Measurements from ENCODE around the gene GALR1.

Gene GALR1

DNA sequence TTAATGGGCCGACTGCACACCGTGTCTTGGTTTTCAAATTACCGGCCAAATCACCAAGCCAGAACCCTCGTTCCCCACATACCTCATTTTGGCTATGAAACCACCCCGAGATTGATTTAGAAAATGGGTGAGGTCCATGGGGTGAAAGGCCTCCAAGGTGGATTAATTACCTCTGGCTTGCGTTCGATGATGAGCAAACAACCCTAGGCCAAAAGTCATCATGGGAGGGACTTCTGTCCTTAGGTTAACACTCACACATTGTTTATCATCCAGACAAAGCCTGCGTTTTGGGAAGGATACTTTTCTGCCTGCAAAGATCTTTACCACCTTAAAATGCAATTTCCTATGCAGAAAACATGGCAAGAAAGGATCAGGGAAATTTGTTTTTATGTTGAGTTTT, 48.5 kb downstream of the GALR1 start:
- Histone ChIP-seq H3K27ac (ENCODE audit: low read depth, low read length) (no peak overlapping the region), H3K36me3 (ENCODE audit: insufficient read depth, low read length) (no peaks in the 10 kb centered on the region), H3K27me3 (ENCODE audit: insufficient read depth, low read length) (no peaks in the 10 kb centered on the region), H3K9ac (ENCODE audit: low read depth, low read length) (no peak overlapping the region), H3K4me1 (ENCODE audit: insufficient read depth, low read length) (no peaks in the 10 kb centered on the region), H3K9me3 (ENCODE audit: insufficient read depth, low read depth, low read length) (no peaks in the 10 kb centered on the region), H3K4me3 (ENCODE audit: low read length) (no peak overlapping the region)
- 83% methylated on average over 7 of the region's 8 CpGs for WGBS

- Histone ChIP-seq H3K27me3 (ENCODE audit: insufficient read depth, low read length) (no peaks in the 10 kb centered on the region), H3K4me3 (ENCODE audit: low read length) (no peak overlapping the region), H3K4me1 (ENCODE audit: insufficient read depth, low read length) (no peaks in the 10 kb centered on the region), H3K27ac (ENCODE audit: low read depth, low read length) (no peak overlapping the region), H3K9ac (ENCODE audit: low read depth, low read length) (no peak overlapping the region), H3K9me3 (ENCODE audit: insufficient read depth, low read depth, low read length) (no peaks in the 10 kb centered on the region), H3K36me3 (ENCODE audit: insufficient read depth, low read length) (no peaks in the 10 kb centered on the region)
- 89% methylated on average over 5 of the region's 6 CpGs for WGBS
These were observed 50.1 kb downstream of the GALR1 start for GRCh38 chr18:77299706-77300105.

- Histone ChIP-seq H3K9me3 (ENCODE audit: insufficient read depth, low read depth, low read length) (no peaks in the 10 kb centered on the region), H3K27ac (ENCODE audit: low read depth, low read length) (no peak overlapping the region), H3K27me3 (ENCODE audit: insufficient read depth, low read length) (no peaks in the 10 kb centered on the region), H3K9ac (ENCODE audit: low read depth, low read length) (no peak overlapping the region), H3K4me3 (ENCODE audit: low read length) (no peak overlapping the region), H3K4me1 (ENCODE audit: insufficient read depth, low read length) (no peaks in the 10 kb centered on the region), H3K36me3 (ENCODE audit: insufficient read depth, low read length) (no peaks in the 10 kb centered on the region)
- 94% methylated on average over 7 of the region's 7 CpGs for WGBS
These were observed 50.9 kb downstream of the GALR1 start for GRCh38 chr18:77300579-77300978.

GRCh38 chr18:77304268-77304667, 54.6 kb downstream of the GALR1 start:
- Histone ChIP-seq H3K4me1 (ENCODE audit: insufficient read depth, low read length) (no peaks in the 10 kb centered on the region), H3K36me3 (ENCODE audit: insufficient read depth, low read length) (no peaks in the 10 kb centered on the region), H3K27me3 (ENCODE audit: insufficient read depth, low read length) (no peaks in the 10 kb centered on the region), H3K4me3 (ENCODE audit: low read length) (no peak overlapping the region), H3K9me3 (ENCODE audit: insufficient read depth, low read depth, low read length) (no peaks in the 10 kb centered on the region), H3K9ac (ENCODE audit: low read depth, low read length) (no peak overlapping the region), H3K27ac (ENCODE audit: low read depth, low read length) (no peak overlapping the region)
- 93% methylated on average over 7 of the region's 7 CpGs for WGBS

- H3K4me1 ChIP-seq (ENCODE audit: insufficient read depth, low read length), result no peaks in the 10 kb centered on the region
- H3K36me3 ChIP-seq (ENCODE audit: insufficient read depth, low read length), result no peaks in the 10 kb centered on the region
- H3K27me3 ChIP-seq (ENCODE audit: insufficient read depth, low read length), result no peaks in the 10 kb centered on the region
- no peak overlapping the region for H3K4me3 ChIP-seq (ENCODE audit: low read length)
- no peak overlapping the region for H3K27ac ChIP-seq (ENCODE audit: low read depth, low read length)
- H3K9ac ChIP-seq (ENCODE audit: low read depth, low read length), result no peak overlapping the region
- H3K9me3 ChIP-seq (ENCODE audit: insufficient read depth, low read depth, low read length), result no peaks in the 10 kb centered on the region
- 97% methylated on average over 4 of the region's 4 CpGs for WGBS
These were observed 56.0 kb downstream of the GALR1 start for GRCh38 chr18:77305676-77306075.

GRCh38 chr18:77308216-77308615, 58.6 kb downstream of the GALR1 start:
- H3K27me3 ChIP-seq (ENCODE audit: insufficient read depth, low read length), result no peaks in the 10 kb centered on the region
- H3K4me1 ChIP-seq (ENCODE audit: insufficient read depth, low read length), result no peaks in the 10 kb centered on the region
- no peak overlapping the region for H3K9ac ChIP-seq (ENCODE audit: low read depth, low read length)
- no peaks in the 10 kb centered on the region for H3K9me3 ChIP-seq (ENCODE audit: insufficient read depth, low read depth, low read length)
- no peak overlapping the region for H3K27ac ChIP-seq (ENCODE audit: low read depth, low read length)
- H3K36me3 ChIP-seq (ENCODE audit: insufficient read depth, low read length), result no peaks in the 10 kb centered on the region
- 94% methylated on average over 6 of the region's 6 CpGs for WGBS
- H3K4me3 ChIP-seq (ENCODE audit: low read length), result no peak overlapping the region

DNA sequence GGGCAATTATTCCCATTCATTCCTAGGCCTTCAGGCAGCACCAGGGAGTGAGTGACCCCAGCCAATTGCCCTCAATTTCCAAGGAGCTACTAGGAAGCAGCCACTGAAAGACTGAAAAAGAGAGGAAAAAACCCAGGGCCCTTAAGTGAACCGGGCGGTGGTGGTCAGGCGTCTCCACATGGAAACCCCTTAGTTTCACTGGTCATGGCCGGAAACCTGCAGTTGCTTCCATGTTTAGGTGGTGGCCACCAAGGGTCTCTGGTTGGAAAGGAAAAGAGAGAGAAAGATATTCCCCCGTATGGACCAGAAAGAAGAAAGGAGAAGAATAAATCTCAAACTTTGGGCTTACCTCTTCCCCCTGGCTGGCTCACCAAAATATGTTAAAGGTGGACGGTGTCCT, 64.9 kb downstream of the GALR1 start:
- 94% methylated on average over 6 of the region's 6 CpGs for WGBS

DNA sequence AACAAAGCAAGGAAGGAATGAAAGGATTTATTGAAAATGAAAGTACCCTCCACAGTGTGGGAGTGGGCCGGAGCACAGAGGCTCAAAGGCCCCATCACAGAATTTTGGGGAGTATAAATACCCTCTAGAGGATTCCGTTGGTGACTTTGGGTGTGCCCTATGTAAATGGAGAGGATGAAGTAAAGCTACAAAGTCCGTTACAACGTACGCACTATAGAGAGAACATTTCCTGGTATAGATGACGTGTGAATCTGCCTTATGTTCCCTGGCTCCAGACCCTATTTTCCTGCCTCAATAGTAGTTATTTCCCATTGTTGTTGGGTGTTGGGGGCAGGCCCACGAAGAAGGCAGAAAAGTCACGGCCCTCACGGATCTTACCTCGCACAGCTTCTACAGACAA, 65.3 kb downstream of the GALR1 start:
- Histone ChIP-seq H3K4me1 (ENCODE audit: insufficient read depth, low read length) (peaks cover 16% of the 10 kb centered on the region), H3K27ac (ENCODE audit: low read depth, low read length) (no peak overlapping the region), H3K4me3 (ENCODE audit: low read length) (no peak overlapping the region), H3K36me3 (ENCODE audit: insufficient read depth, low read length) (no peaks in the 10 kb centered on the region), H3K27me3 (ENCODE audit: insufficient read depth, low read length) (no peaks in the 10 kb centered on the region), H3K9ac (ENCODE audit: low read depth, low read length) (no peak overlapping the region), H3K9me3 (ENCODE audit: insufficient read depth, low read depth, low read length) (no peaks in the 10 kb centered on the region)
- 95% methylated on average over 10 of the region's 10 CpGs for WGBS

More for the DNA sequence above, 64.9 kb downstream of the GALR1 start:
- Histone ChIP-seq H3K27ac (ENCODE audit: low read depth, low read length) (no peak overlapping the region), H3K9me3 (ENCODE audit: insufficient read depth, low read depth, low read length) (no peaks in the 10 kb centered on the region), H3K4me3 (ENCODE audit: low read length) (no peak overlapping the region), H3K4me1 (ENCODE audit: insufficient read depth, low read length) (peaks cover 12% of the 10 kb centered on the region), H3K36me3 (ENCODE audit: insufficient read depth, low read length) (no peaks in the 10 kb centered on the region), H3K9ac (ENCODE audit: low read depth, low read length) (no peak overlapping the region), H3K27me3 (ENCODE audit: insufficient read depth, low read length) (no peaks in the 10 kb centered on the region)

- Histone ChIP-seq H3K27ac (ENCODE audit: low read depth, low read length) (no peak overlapping the region), H3K9me3 (ENCODE audit: insufficient read depth, low read depth, low read length) (no peaks in the 10 kb centered on the region), H3K9ac (ENCODE audit: low read depth, low read length) (no peak overlapping the region), H3K36me3 (ENCODE audit: insufficient read depth, low read length) (no peaks in the 10 kb centered on the region), H3K4me3 (ENCODE audit: low read length) (no peak overlapping the region), H3K27me3 (ENCODE audit: insufficient read depth, low read length) (no peaks in the 10 kb centered on the region), H3K4me1 (ENCODE audit: insufficient read depth, low read length) (peaks cover 18% of the 10 kb centered on the region)
- 90% methylated on average over 3 of the region's 3 CpGs for WGBS
These were observed 66.4 kb downstream of the GALR1 start for GRCh38 chr18:77316008-77316407.

DNA sequence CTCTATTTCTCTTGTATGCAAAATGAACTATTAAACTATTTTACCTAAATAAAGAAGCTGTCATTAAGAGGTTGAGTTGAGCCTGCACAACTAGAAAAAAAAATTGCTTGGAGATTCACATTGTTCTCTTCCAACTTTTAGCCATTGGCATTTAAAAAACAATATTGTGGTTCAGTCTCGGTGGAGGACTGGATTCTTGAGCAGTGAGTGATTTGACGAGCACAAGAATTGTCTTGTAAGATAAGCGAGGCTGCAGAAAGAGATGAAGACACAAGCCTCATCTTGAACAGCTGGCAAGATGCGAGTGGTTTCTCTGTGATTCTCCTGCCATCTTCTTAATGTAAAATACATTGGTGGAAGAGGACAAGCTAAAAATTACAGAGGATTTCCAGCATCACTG, 67.0 kb downstream of the GALR1 start:
- H3K9me3 ChIP-seq (ENCODE audit: insufficient read depth, low read depth, low read length), result no peaks in the 10 kb centered on the region
- H3K4me3 ChIP-seq (ENCODE audit: low read length), result no peak overlapping the region
- peaks cover 18% of the 10 kb centered on the region for H3K4me1 ChIP-seq (ENCODE audit: insufficient read depth, low read length)
- 90% methylated on average over 4 of the region's 4 CpGs for WGBS
- no peak overlapping the region for H3K9ac ChIP-seq (ENCODE audit: low read depth, low read length)
- H3K36me3 ChIP-seq (ENCODE audit: insufficient read depth, low read length), result no peaks in the 10 kb centered on the region
- no peak overlapping the region for H3K27ac ChIP-seq (ENCODE audit: low read depth, low read length)
- H3K27me3 ChIP-seq (ENCODE audit: insufficient read depth, low read length), result no peaks in the 10 kb centered on the region

GRCh38 chr18:77320971-77321559, 71.4 kb downstream of the GALR1 start:
- no peaks in the 10 kb centered on the region for H3K27me3 ChIP-seq (ENCODE audit: insufficient read depth, low read length)
- peaks cover 14% of the 10 kb centered on the region for H3K4me1 ChIP-seq (ENCODE audit: insufficient read depth, low read length)
- no peak overlapping the region for H3K9ac ChIP-seq (ENCODE audit: low read depth, low read length)
- H3K9me3 ChIP-seq (ENCODE audit: insufficient read depth, low read depth, low read length), result no peaks in the 10 kb centered on the region
- 94% methylated on average over 4 of the region's 5 CpGs for WGBS
- H3K36me3 ChIP-seq (ENCODE audit: insufficient read depth, low read length), result no peaks in the 10 kb centered on the region
- no peak overlapping the region for H3K4me3 ChIP-seq (ENCODE audit: low read length)
- H3K27ac ChIP-seq (ENCODE audit: low read depth, low read length), result no peak overlapping the region
